Caco-2 (cell line): ENCODE measurements around the gene RRM2. TPM values are rescaled to one million over a fixed set of nuclear protein-coding genes. Genes with fewer than 3 reads are reported as not detected.

Experiments used
- BruUV-seq: library from RNA; stranded (reverse); fragments of 400-500 nt; replicated peaks from 2 replicates; lab custom pipeline; 2021; lab: Mats Ljungman, UMichigan
- CTCF ChIA-PET: fragments of 300-600 bp; sonication (Branson Sonifier 250); formaldehyde crosslinking; loops from one replicate; lab custom pipeline; 2022; ENCODE audit warnings: antibody characterized with exemption; lab: Charles Lee
- POLR2A ChIA-PET: fragments of 300-600 bp; sonication (Branson Sonifier 250); formaldehyde crosslinking; loops from one replicate; lab custom pipeline; 2022; ENCODE audit warnings: antibody characterized with exemption; lab: Charles Lee
- DNase-seq, 2 experiments: peaks; one replicate each; pipeline versions ENCODE4 v3.0.0 to v3.0.0-alpha.2; 2020 to 2022
- H3K27me3 ChIP-seq: replicated peaks from 2 replicates; pipeline ENCODE4 v1.6.0; 2011; ENCODE audit warnings: low read length; ENCODE audit not compliant: control insufficient read depth, insufficient read depth
- H3K36me3 ChIP-seq: 2 replicates; pipeline ENCODE4 v1.5.1; 2011; ENCODE audit warnings: low read length; ENCODE audit not compliant: control insufficient read depth, insufficient read depth
- H3K4me1 ChIP-seq: fragments of 250-450 bp; sonication (Bioruptor Pico); 2 replicates; pipeline ENCODE4 v1.5.1; 2020; ENCODE audit warnings: mild to moderate bottlenecking
- H3K4me3 ChIP-seq: 2 replicates; pipeline ENCODE4 v1.5.1; 2011; ENCODE audit warnings: low read depth, mild to moderate bottlenecking, control low read depth, low read length
- H3K9me3 ChIP-seq: fragments of 250-450 bp; sonication (Bioruptor Pico); 2 replicates; pipeline ENCODE4 v1.5.1; 2020; ENCODE audit warnings: mild to moderate bottlenecking, moderate library complexity
- H3K27ac Mint-ChIP-seq: one replicate; pipeline ENCODE4 v1.8.0; 2022; ENCODE audit warnings: mixed read lengths; ENCODE audit not compliant: unreplicated experiment
- H3K27me3 Mint-ChIP-seq: one replicate; pipeline ENCODE4 v1.8.0; 2022; ENCODE audit warnings: mixed read lengths; ENCODE audit not compliant: insufficient read depth, unreplicated experiment
- H3K36me3 Mint-ChIP-seq: one replicate; pipeline ENCODE4 v1.8.0; 2022; ENCODE audit warnings: mild to moderate bottlenecking, mixed read lengths; ENCODE audit not compliant: insufficient read depth, unreplicated experiment
- H3K4me1 Mint-ChIP-seq: one replicate; pipeline ENCODE4 v1.8.0; 2022; ENCODE audit warnings: low read depth, mixed read lengths; ENCODE audit not compliant: unreplicated experiment
- H3K4me3 Mint-ChIP-seq: one replicate; pipeline ENCODE4 v1.8.0; 2022; ENCODE audit warnings: mild to moderate bottlenecking, moderate library complexity, mixed read lengths; ENCODE audit not compliant: unreplicated experiment
- H3K9me3 Mint-ChIP-seq: one replicate; pipeline ENCODE4 v1.8.0; 2022; ENCODE audit warnings: mixed read lengths; ENCODE audit not compliant: unreplicated experiment
- intact Hi-C: fragments of 100-400 bp; cut with micrococcal nuclease; formaldehyde crosslinking; loops from one replicate; pipeline ENCODE4 v1.10.0; 2022; ENCODE audit not compliant: unreplicated experiment
- total RNA-seq: library from RNA; stranded (reverse); gene quantifications from 2 replicates; pipeline ENCODE4 v1.2.3, GENCODE V29; 2022
- TF ChIP-seq, protein P1 (sequence below), 2 experiments: fragments of 200-600 bp in 1 of 2; IDR thresholded peaks; 1 replicate in 1 of 2; 2 replicates in 1 of 2; pipeline versions ENCODE4 v1.5.1 to v1.8.0; 2011 to 2022; ENCODE audit warnings: antibody characterized with exemption in 1 of 2, control low read depth in 1 of 2, inconsistent platforms in 1 of 2, low read depth in 1 of 2, low read length in 1 of 2, mild to moderate bottlenecking in 1 of 2, moderate library complexity in 1 of 2; ENCODE audit not compliant: insufficient read depth in 1 of 2, severe bottlenecking in 1 of 2, unreplicated experiment in 1 of 2

Gene RRM2
- total RNA-seq, 1 experiment from 2014 or later, result 169 TPM

DNA sequence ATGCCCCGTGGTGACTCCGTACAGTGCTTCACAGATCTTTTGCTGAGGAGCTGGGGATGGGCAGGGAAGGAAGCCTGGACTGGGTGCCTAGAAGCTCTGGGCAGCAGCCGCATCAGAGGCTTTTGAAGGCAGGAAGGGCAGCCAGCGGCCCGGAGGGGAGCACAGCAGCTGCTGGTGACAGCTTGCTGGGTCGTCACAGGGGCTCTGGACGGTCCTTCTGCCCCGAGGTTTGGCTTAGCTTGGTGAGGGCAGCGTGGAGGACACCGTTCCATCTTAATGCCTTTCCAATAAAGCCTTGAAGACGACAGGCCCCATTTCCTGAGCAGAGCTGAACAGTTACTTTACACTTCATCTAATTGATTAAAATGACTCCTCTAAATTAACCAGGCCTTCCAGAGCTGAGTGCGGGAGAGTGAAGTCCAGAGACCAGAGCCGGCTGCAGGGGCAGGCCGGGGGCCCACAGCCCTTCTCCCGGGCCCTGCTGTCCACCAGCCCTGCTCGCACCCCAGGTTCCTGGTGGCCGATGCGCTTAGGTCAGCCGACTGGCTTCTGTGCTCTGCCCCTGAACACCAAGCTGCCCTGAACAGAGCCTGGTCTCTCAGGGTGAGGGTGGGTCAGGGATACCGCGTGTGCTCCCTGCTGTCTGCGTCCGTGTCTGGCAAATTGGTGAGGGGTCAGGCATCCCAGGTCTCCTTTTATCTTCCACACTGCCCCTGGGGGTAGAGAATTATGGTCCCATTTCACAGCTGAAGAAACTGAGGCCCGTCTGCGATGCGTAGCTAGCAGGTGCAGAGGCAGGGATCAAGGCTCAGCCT, 43.5 kb downstream of the RRM2 start:
- intact Hi-C loops, result loop anchor here (10.0 kb wide), 1 partner anchor 59 kb away; no protein-coding TSS in a partner anchor
- no TSS peak for BruUV-seq
- peaks cover 16% of the 10 kb centered on the region for H3K4me1 ChIP-seq
- TF ChIP-seq, protein P1, sequence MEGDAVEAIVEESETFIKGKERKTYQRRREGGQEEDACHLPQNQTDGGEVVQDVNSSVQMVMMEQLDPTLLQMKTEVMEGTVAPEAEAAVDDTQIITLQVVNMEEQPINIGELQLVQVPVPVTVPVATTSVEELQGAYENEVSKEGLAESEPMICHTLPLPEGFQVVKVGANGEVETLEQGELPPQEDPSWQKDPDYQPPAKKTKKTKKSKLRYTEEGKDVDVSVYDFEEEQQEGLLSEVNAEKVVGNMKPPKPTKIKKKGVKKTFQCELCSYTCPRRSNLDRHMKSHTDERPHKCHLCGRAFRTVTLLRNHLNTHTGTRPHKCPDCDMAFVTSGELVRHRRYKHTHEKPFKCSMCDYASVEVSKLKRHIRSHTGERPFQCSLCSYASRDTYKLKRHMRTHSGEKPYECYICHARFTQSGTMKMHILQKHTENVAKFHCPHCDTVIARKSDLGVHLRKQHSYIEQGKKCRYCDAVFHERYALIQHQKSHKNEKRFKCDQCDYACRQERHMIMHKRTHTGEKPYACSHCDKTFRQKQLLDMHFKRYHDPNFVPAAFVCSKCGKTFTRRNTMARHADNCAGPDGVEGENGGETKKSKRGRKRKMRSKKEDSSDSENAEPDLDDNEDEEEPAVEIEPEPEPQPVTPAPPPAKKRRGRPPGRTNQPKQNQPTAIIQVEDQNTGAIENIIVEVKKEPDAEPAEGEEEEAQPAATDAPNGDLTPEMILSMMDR (IDR thresholded peaks at IDR 0.05; ENCODE audit: insufficient read depth in 1 of 2, low read depth in 1 of 2, low read length in 1 of 2, severe bottlenecking in 1 of 2, unreplicated experiment in 1 of 2), result no peak
- Mint-ChIP-seq H3K9me3 (no peaks in the 10 kb centered on the region), H3K36me3 (peaks cover 15% of the 10 kb centered on the region), H3K4me3 (no peak overlapping the region), H3K27ac (no peak overlapping the region), H3K27me3 (no peaks in the 10 kb centered on the region), H3K4me1 (peaks cover 18% of the 10 kb centered on the region)
- POLR2A ChIA-PET, result no interaction called here
- H3K4me3 ChIP-seq, result no peak overlapping the region
- H3K27me3 ChIP-seq, result no peaks in the 10 kb centered on the region
- DNase-seq, result no peak
- CTCF ChIA-PET, result interaction anchor here (0.8 to 1.4 kb wide), 2 partner anchors 243 kb away, joined by 4 read pairs; no protein-coding TSS in a partner anchor
- no peaks in the 10 kb centered on the region for H3K9me3 ChIP-seq
- no peaks in the 10 kb centered on the region for H3K36me3 ChIP-seq

GRCh38 chr2:10166676-10167292, 44.2 kb downstream of the RRM2 start:
- ChIA-PET POLR2A (no interaction called here), CTCF (interaction anchor here (1.4 kb wide), 1 partner anchor 242 kb away, joined by 4 read pairs; no protein-coding TSS in a partner anchor)
- no peaks in the 10 kb centered on the region for H3K9me3 ChIP-seq
- TF ChIP-seq, protein P1 (IDR thresholded peaks at IDR 0.05; ENCODE audit: insufficient read depth in 1 of 2, low read depth in 1 of 2, low read length in 1 of 2, severe bottlenecking in 1 of 2, unreplicated experiment in 1 of 2), result no peak
- intact Hi-C loops, result loop anchor here (10.0 kb wide), 1 partner anchor 58 kb away; no protein-coding TSS in a partner anchor
- H3K4me3 ChIP-seq, result no peak overlapping the region
- Mint-ChIP-seq H3K27me3 (no peaks in the 10 kb centered on the region), H3K9me3 (no peaks in the 10 kb centered on the region), H3K4me1 (peaks cover 18% of the 10 kb centered on the region), H3K4me3 (no peak overlapping the region), H3K27ac (no peak overlapping the region), H3K36me3 (peaks cover 8% of the 10 kb centered on the region)
- DNase-seq, result no peak
- BruUV-seq, result no TSS peak
- peaks cover 16% of the 10 kb centered on the region for H3K4me1 ChIP-seq
- no peaks in the 10 kb centered on the region for H3K36me3 ChIP-seq
- no peaks in the 10 kb centered on the region for H3K27me3 ChIP-seq

GRCh38 chr2:10167316-10167715, 44.8 kb downstream of the RRM2 start:
- Histone ChIP-seq H3K9me3 (no peaks in the 10 kb centered on the region), H3K27me3 (no peaks in the 10 kb centered on the region), H3K36me3 (no peaks in the 10 kb centered on the region), H3K4me1 (peaks cover 16% of the 10 kb centered on the region), H3K4me3 (no peak overlapping the region)
- Mint-ChIP-seq H3K27me3 (no peaks in the 10 kb centered on the region), H3K9me3 (no peaks in the 10 kb centered on the region), H3K36me3 (peaks cover 6% of the 10 kb centered on the region), H3K4me3 (no peak overlapping the region), H3K4me1 (peaks cover 18% of the 10 kb centered on the region), H3K27ac (peak overlapping the region; percentile 72)
- TF ChIP-seq, protein P1 (IDR thresholded peaks at IDR 0.05; ENCODE audit: insufficient read depth in 1 of 2, low read depth in 1 of 2, low read length in 1 of 2, severe bottlenecking in 1 of 2, unreplicated experiment in 1 of 2), result no peak
- POLR2A ChIA-PET, result no interaction called here
- CTCF ChIA-PET, result interaction anchor here (1.4 kb wide), 1 partner anchor 242 kb away, joined by 4 read pairs; no protein-coding TSS in a partner anchor
- BruUV-seq, result no TSS peak
- no peak for DNase-seq
- intact Hi-C loops, result loop anchor here (10.0 kb wide), 1 partner anchor 57 kb away; no protein-coding TSS in a partner anchor
